Measurements from ENCODE around the gene HEATR5A. TPM values are rescaled to one million over a fixed set of nuclear protein-coding genes. Genes with fewer than 3 reads are reported as not detected.
"Not testable (repeated sequence)": the region's sequence is repeated elsewhere in the genome, so short reads cannot be mapped to it uniquely, and the experiment has no call there.

Gene HEATR5A
- total RNA-seq, 6 experiments from 2014 or later: 59.7 to 83.3 (median 66.4) TPM

GRCh38 chr14:31442284-31442683, 21.9 kb upstream of the HEATR5A start:
- DNase-seq: no peak
- Mint-ChIP-seq H3K36me3 (ENCODE audit: low read depth) (peaks cover 17% of the 10 kb centered on the region), H3K4me1 (ENCODE audit: low read depth) (peaks cover 36% of the 10 kb centered on the region), H3K27me3 (ENCODE audit: insufficient read depth) (no peaks in the 10 kb centered on the region), H3K9me3 (no peaks in the 10 kb centered on the region; the same call in 1 of the 2 replicates), H3K27ac (peak overlapping the region; percentile 83), H3K4me3 (no peak overlapping the region)
- no peak for TF ChIP-seq CTCF (IDR thresholded peaks at IDR 0.05)

- Mint-ChIP-seq H3K9me3 (no peaks in the 10 kb centered on the region; the same call in 1 of the 2 replicates), H3K27ac (peak overlapping the region; percentile 83), H3K4me1 (ENCODE audit: low read depth) (peaks cover 37% of the 10 kb centered on the region), H3K27me3 (ENCODE audit: insufficient read depth) (no peaks in the 10 kb centered on the region), H3K4me3 (peak overlapping the region; percentile 56), H3K36me3 (ENCODE audit: low read depth) (peaks cover 17% of the 10 kb centered on the region)
- DNase-seq: peak; percentile 78
- no peak for TF ChIP-seq CTCF (IDR thresholded peaks at IDR 0.05)
Observed at GRCh38 chr14:31441273-31442111, 21.1 kb upstream of the HEATR5A start.

DNA sequence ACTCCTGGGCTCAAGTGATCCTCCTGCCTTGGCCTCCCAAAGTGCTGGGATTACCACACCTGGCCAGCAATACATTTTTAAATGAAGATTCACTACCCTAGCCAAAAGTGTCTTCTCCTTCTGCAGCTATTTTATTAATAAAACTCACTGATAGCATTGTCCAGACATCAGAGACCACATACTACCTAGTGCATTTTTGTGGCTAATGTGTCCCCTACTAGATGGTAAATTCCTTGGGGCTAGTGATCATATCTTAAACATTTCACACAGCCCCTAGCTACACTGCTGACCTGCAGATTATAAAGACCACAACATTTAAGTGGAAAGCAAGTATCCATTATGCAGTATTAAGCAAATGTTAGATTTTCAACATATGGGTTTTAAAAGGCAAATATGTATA, 19.9 kb upstream of the HEATR5A start:
- no peak for DNase-seq
- no peak overlapping the region for H3K4me3 Mint-ChIP-seq
- H3K27ac Mint-ChIP-seq: peak overlapping the region; percentile 83; the same call in 1 of the 2 replicates
- peaks cover 49% of the 10 kb centered on the region for H3K4me1 Mint-ChIP-seq (ENCODE audit: low read depth)
- H3K9me3 Mint-ChIP-seq: no peaks in the 10 kb centered on the region; the same call in 1 of the 2 replicates
- TF ChIP-seq CTCF (IDR thresholded peaks at IDR 0.05): no peak
- H3K27me3 Mint-ChIP-seq (ENCODE audit: insufficient read depth): no peaks in the 10 kb centered on the region
- H3K36me3 Mint-ChIP-seq (ENCODE audit: low read depth): peaks cover 17% of the 10 kb centered on the region

GRCh38 chr14:31439561-31439960, 19.2 kb upstream of the HEATR5A start:
- Mint-ChIP-seq H3K27me3 (ENCODE audit: insufficient read depth) (no peaks in the 10 kb centered on the region), H3K27ac (no peak overlapping the region), H3K4me3 (no peak overlapping the region), H3K4me1 (ENCODE audit: low read depth) (peaks cover 56% of the 10 kb centered on the region), H3K36me3 (ENCODE audit: low read depth) (peaks cover 17% of the 10 kb centered on the region), H3K9me3 (no peaks in the 10 kb centered on the region; the same call in 1 of the 2 replicates)
- no peak for DNase-seq
- no peak for TF ChIP-seq CTCF (IDR thresholded peaks at IDR 0.05)

- H3K36me3 Mint-ChIP-seq (ENCODE audit: low read depth): peaks cover 14% of the 10 kb centered on the region
- not testable (repeated sequence) for DNase-seq; H3K27me3 Mint-ChIP-seq (ENCODE audit: insufficient read depth); H3K9me3 Mint-ChIP-seq; H3K4me3 Mint-ChIP-seq; H3K27ac Mint-ChIP-seq
- peaks cover 53% of the 10 kb centered on the region for H3K4me1 Mint-ChIP-seq (ENCODE audit: low read depth)
Observed at GRCh38 chr14:31437045-31437691, 16.8 kb upstream of the HEATR5A start.

- H3K4me1 Mint-ChIP-seq (ENCODE audit: low read depth): peaks cover 43% of the 10 kb centered on the region
- H3K27me3 Mint-ChIP-seq (ENCODE audit: insufficient read depth): no peaks in the 10 kb centered on the region
- peaks cover 19% of the 10 kb centered on the region for H3K36me3 Mint-ChIP-seq (ENCODE audit: low read depth)
- no peak for TF ChIP-seq CTCF (IDR thresholded peaks at IDR 0.05)
- H3K9me3 Mint-ChIP-seq: peaks cover 8% of the 10 kb centered on the region
- peak overlapping the region; percentile 56 for H3K27ac Mint-ChIP-seq
- H3K4me3 Mint-ChIP-seq: no peak overlapping the region
- peak; percentile 79 for DNase-seq
Observed at GRCh38 chr14:31435276-31435675, 14.9 kb upstream of the HEATR5A start.
